Neutrophil (primary cell): ENCODE measurements around the gene NELL1.

ENCODE experiments used
- H3K27ac ChIP-seq: fragments of 200-600 bp; sonication (generic); 2 replicates; pipeline ENCODE4 v1.5.1; 2016; ENCODE audit warnings: mild to moderate bottlenecking, moderate library complexity
- H3K27me3 ChIP-seq: fragments of 200-600 bp; sonication (generic); 2 replicates; pipeline ENCODE4 v1.6.0; 2016; ENCODE audit warnings: mild to moderate bottlenecking
- H3K36me3 ChIP-seq: fragments of 200-600 bp; sonication (generic); 2 replicates; pipeline ENCODE4 v1.5.1; 2017
- H3K4me1 ChIP-seq, 2 experiments: fragments of 200-600 bp in 1 of 2; sonication (generic) in 1 of 2; 1 replicate in 1 of 2; 2 replicates in 1 of 2; pipeline versions ENCODE4 v1.5.1 to v1.6.1; 2013 to 2016; ENCODE audit warnings: low read depth in 1 of 2, low read length in 1 of 2, mild to moderate bottlenecking in 1 of 2, moderate library complexity in 1 of 2; ENCODE audit not compliant: control insufficient read depth in 1 of 2, insufficient read depth in 1 of 2
- H3K4me3 ChIP-seq, 2 experiments: fragments of 200-600 bp in 1 of 2; sonication (generic) in 1 of 2; 1 replicate in 1 of 2; 2 replicates in 1 of 2; pipeline ENCODE4 v1.5.1; 2013 to 2016; ENCODE audit warnings: low read depth in 1 of 2, low read length in 1 of 2, mild to moderate bottlenecking in 1 of 2, moderate library complexity in 1 of 2
- H3K9me3 ChIP-seq: fragments of 200-600 bp; sonication (generic); 2 replicates; pipeline ENCODE4 v1.5.1; 2016
- CTCF ChIP-seq: fragments of 200-600 bp; sonication (generic); IDR thresholded peaks from 2 replicates; pipeline ENCODE4 v1.5.1; 2016; ENCODE audit warnings: antibody characterized with exemption

NELL1 gene

GRCh38 chr11:21037850-21038249 is 368.5 kb downstream of the NELL1 start:
- H3K4me1 ChIP-seq = no peaks in the 10 kb centered on the region
- no peak overlapping the region for H3K4me3 ChIP-seq
- H3K27me3 ChIP-seq = no peaks in the 10 kb centered on the region
- no peaks in the 10 kb centered on the region for H3K36me3 ChIP-seq
- TF ChIP-seq CTCF = no peak
- H3K27ac ChIP-seq = no peak overlapping the region
- H3K9me3 ChIP-seq = no peaks in the 10 kb centered on the region

- no peaks in the 10 kb centered on the region for H3K36me3 ChIP-seq
- no peak overlapping the region for H3K4me3 ChIP-seq
- TF ChIP-seq CTCF = no peak
- H3K27me3 ChIP-seq = no peaks in the 10 kb centered on the region
- no peak overlapping the region for H3K27ac ChIP-seq
- H3K4me1 ChIP-seq = no peaks in the 10 kb centered on the region
- no peaks in the 10 kb centered on the region for H3K9me3 ChIP-seq
Observed at GRCh38 chr11:21038801-21039200, 369.4 kb downstream of the NELL1 start.

GRCh38 chr11:21040630-21041029 is 371.2 kb downstream of the NELL1 start:
- no peak overlapping the region for H3K27ac ChIP-seq
- no peaks in the 10 kb centered on the region for H3K36me3 ChIP-seq
- no peak for TF ChIP-seq CTCF
- H3K9me3 ChIP-seq = no peaks in the 10 kb centered on the region
- no peaks in the 10 kb centered on the region for H3K27me3 ChIP-seq
- H3K4me1 ChIP-seq = no peaks in the 10 kb centered on the region
- no peak overlapping the region for H3K4me3 ChIP-seq

GRCh38 chr11:21048626-21049025 is 379.2 kb downstream of the NELL1 start:
- H3K4me3 ChIP-seq = no peak overlapping the region
- no peaks in the 10 kb centered on the region for H3K36me3 ChIP-seq
- no peak overlapping the region for H3K27ac ChIP-seq
- H3K9me3 ChIP-seq = no peaks in the 10 kb centered on the region
- H3K27me3 ChIP-seq = no peaks in the 10 kb centered on the region
- H3K4me1 ChIP-seq = no peaks in the 10 kb centered on the region
- TF ChIP-seq CTCF = no peak

- no peaks in the 10 kb centered on the region for H3K27me3 ChIP-seq
- H3K4me3 ChIP-seq = no peak overlapping the region
- H3K36me3 ChIP-seq = no peaks in the 10 kb centered on the region
- no peaks in the 10 kb centered on the region for H3K4me1 ChIP-seq
- TF ChIP-seq CTCF = no peak
- H3K9me3 ChIP-seq = no peaks in the 10 kb centered on the region
- no peak overlapping the region for H3K27ac ChIP-seq
Observed at GRCh38 chr11:21053466-21053865, 384.1 kb downstream of the NELL1 start.

- Histone ChIP-seq H3K4me3 (no peak overlapping the region), H3K27ac (no peak overlapping the region), H3K27me3 (no peaks in the 10 kb centered on the region), H3K36me3 (no peaks in the 10 kb centered on the region), H3K4me1 (no peaks in the 10 kb centered on the region), H3K9me3 (no peaks in the 10 kb centered on the region)
- no peak for TF ChIP-seq CTCF
Observed at GRCh38 chr11:21056644-21057043, 387.3 kb downstream of the NELL1 start.
